Measurements from ENCODE around the gene NHS.

NHS gene

GRCh38 chrX:17623750-17624149, 248.8 kb downstream of the NHS start:
- no peak for DNase-seq (ENCODE audit: low spot score)

GRCh38 chrX:17627026-17627425, 252.0 kb downstream of the NHS start:
- no peak for DNase-seq (ENCODE audit: low spot score)

- no peak for DNase-seq (ENCODE audit: low spot score)
Observed at GRCh38 chrX:17628976-17629375, 254.0 kb downstream of the NHS start.

- DNase-seq (ENCODE audit: low spot score) = no peak
Observed at GRCh38 chrX:17629519-17629918, 254.5 kb downstream of the NHS start.

- no peak for DNase-seq (ENCODE audit: low spot score)
Observed at GRCh38 chrX:17631647-17632046, 256.6 kb downstream of the NHS start.

GRCh38 chrX:17632942-17633341, 257.9 kb downstream of the NHS start:
- DNase-seq (ENCODE audit: low spot score) = peak; percentile 6

- no peak for DNase-seq (ENCODE audit: low spot score)
Observed at GRCh38 chrX:17633546-17633945, 258.5 kb downstream of the NHS start.

GRCh38 chrX:17634542-17635207, 259.7 kb downstream of the NHS start:
- no peak for DNase-seq (ENCODE audit: low spot score)

GRCh38 chrX:17635231-17635630, 260.2 kb downstream of the NHS start:
- DNase-seq (ENCODE audit: low spot score) = no peak

- DNase-seq (ENCODE audit: low spot score) = no peak
Observed at GRCh38 chrX:17637235-17637634, 262.2 kb downstream of the NHS start.

- DNase-seq (ENCODE audit: low spot score) = no peak
Observed at GRCh38 chrX:17638731-17639130, 263.7 kb downstream of the NHS start.

- DNase-seq (ENCODE audit: low spot score) = no peak
Observed at GRCh38 chrX:17642891-17643290, 267.9 kb downstream of the NHS start.

GRCh38 chrX:17643528-17643927, 268.5 kb downstream of the NHS start:
- DNase-seq (ENCODE audit: low spot score) = no peak

- DNase-seq (ENCODE audit: low spot score) = no peak
Observed at GRCh38 chrX:17644001-17644400, 269.0 kb downstream of the NHS start.

GRCh38 chrX:17654116-17654515, 279.1 kb downstream of the NHS start:
- DNase-seq (ENCODE audit: low spot score) = no peak

- no peak for DNase-seq (ENCODE audit: low spot score)
Observed at GRCh38 chrX:17655211-17656034, 280.4 kb downstream of the NHS start.

GRCh38 chrX:17656035-17656418, 281.0 kb downstream of the NHS start:
- no peak for DNase-seq (ENCODE audit: low spot score)

- no peak for DNase-seq (ENCODE audit: low spot score)
Observed at GRCh38 chrX:17656556-17656955, 281.6 kb downstream of the NHS start.

GRCh38 chrX:17662391-17662790, 287.4 kb downstream of the NHS start:
- no peak for DNase-seq (ENCODE audit: low spot score)

GRCh38 chrX:17668929-17669328, 293.9 kb downstream of the NHS start:
- DNase-seq (ENCODE audit: low spot score) = no peak

- no peak for DNase-seq (ENCODE audit: low spot score)
Observed at GRCh38 chrX:17669458-17669857, 294.5 kb downstream of the NHS start.

- DNase-seq (ENCODE audit: low spot score) = no peak
Observed at GRCh38 chrX:17669891-17670290, 294.9 kb downstream of the NHS start.

- no peak for DNase-seq (ENCODE audit: low spot score)
Observed at GRCh38 chrX:17670874-17671273, 295.9 kb downstream of the NHS start.

GRCh38 chrX:17674601-17675000, 299.6 kb downstream of the NHS start:
- DNase-seq (ENCODE audit: low spot score) = no peak
